Neural cell (in vitro differentiated cells): ENCODE measurements around the gene NT5M. TPM values are rescaled to one million over a fixed set of nuclear protein-coding genes. Genes with fewer than 3 reads are reported as not detected.

ENCODE experiments used
- H2AFZ ChIP-seq: fragments of 200-600, 300-800 bp; sonication (generic), shearing (Covaris generic); 2 replicates; pipeline ENCODE4 v1.6.0; 2014; ENCODE audit warnings: low read depth, mild to moderate bottlenecking, antibody characterized with exemption, low read length, moderate library complexity
- H3F3A ChIP-seq: fragments of 200-600 bp; shearing (Covaris generic); 2 replicates; pipeline ENCODE4 v1.6.1; 2016; ENCODE audit warnings: mild to moderate bottlenecking, moderate library complexity, mixed read lengths, antibody characterized with exemption, low read length; ENCODE audit not compliant: insufficient read depth, poor library complexity, severe bottlenecking
- H3K27ac ChIP-seq: fragments of 200-600, 300-800 bp; sonication (generic), shearing (Covaris generic); 2 replicates; pipeline ENCODE4 v1.5.1; 2014; ENCODE audit warnings: mild to moderate bottlenecking, low read length, moderate library complexity
- H3K27me3 ChIP-seq: fragments of 300-800, 200-600 bp; sonication (generic), shearing (Covaris generic); 2 replicates; pipeline ENCODE4 v1.6.0; 2014; ENCODE audit warnings: mild to moderate bottlenecking, low read depth, low read length, moderate library complexity; ENCODE audit not compliant: insufficient read depth
- H3K36me3 ChIP-seq: fragments of 300-800, 200-600 bp; sonication (generic), shearing (Covaris generic); 2 replicates; pipeline ENCODE4 v1.5.1; 2014; ENCODE audit warnings: mild to moderate bottlenecking, antibody characterized with exemption, low read length, moderate library complexity; ENCODE audit not compliant: insufficient read depth
- H3K4me2 ChIP-seq: fragments of 300-800, 200-600 bp; sonication (generic), shearing (Covaris generic); 2 replicates; pipeline ENCODE4 v1.6.0; 2014; ENCODE audit warnings: mild to moderate bottlenecking, low read length
- H3K4me3 ChIP-seq: fragments of 300-800, 200-600 bp; sonication (generic), shearing (Covaris generic); 2 replicates; pipeline ENCODE4 v1.5.1; 2014; ENCODE audit warnings: mild to moderate bottlenecking, low read length, moderate library complexity
- H3K79me2 ChIP-seq: fragments of 200-600 bp; shearing (Covaris generic); replicated peaks from 2 replicates; pipeline ENCODE4 v1.6.0; 2014; ENCODE audit warnings: mild to moderate bottlenecking, low read length, moderate library complexity; ENCODE audit not compliant: insufficient read depth
- H3K9ac ChIP-seq: fragments of 300-800, 200-600 bp; sonication (generic), shearing (Covaris generic); 2 replicates; pipeline ENCODE4 v1.6.1; 2016; ENCODE audit warnings: mild to moderate bottlenecking, low read length, mixed read lengths
- H3K9me2 ChIP-seq: fragments of 200-600 bp; shearing (Covaris generic); 2 replicates; pipeline ENCODE4 v1.6.1; 2016; ENCODE audit warnings: mild to moderate bottlenecking, low read length, mixed read lengths; ENCODE audit not compliant: insufficient read depth
- H3K9me3 ChIP-seq: fragments of 200-600, 300-800 bp; sonication (generic), shearing (Covaris generic); 2 replicates; pipeline ENCODE4 v1.6.1; 2016; ENCODE audit warnings: mild to moderate bottlenecking, mixed run types, low read length, moderate library complexity, mixed read lengths
- H4K20me1 ChIP-seq: fragments of 200-600 bp; shearing (Covaris generic); 2 replicates; pipeline ENCODE4 v1.6.1; 2016; ENCODE audit warnings: mild to moderate bottlenecking, mixed run types; ENCODE audit not compliant: insufficient read depth
- CTCF ChIP-seq: fragments of 450-650 bp; IDR thresholded peaks from 2 replicates; pipeline ENCODE4 v1.5.1; 2014; ENCODE audit warnings: antibody characterized with exemption, mild to moderate bottlenecking, moderate library complexity; ENCODE audit not compliant: poor library complexity, severe bottlenecking
- EP300 ChIP-seq: fragments of 450-650 bp; conservative IDR thresholded peaks from 2 replicates; pipeline ENCODE4 v1.6.1; 2014; ENCODE audit warnings: antibody characterized with exemption, mild to moderate bottlenecking, moderate library complexity; ENCODE audit not compliant: poor library complexity, severe bottlenecking
- EZH2 ChIP-seq: fragments of 200-600, 300-800 bp; shearing (Covaris generic), sonication (generic); IDR thresholded peaks from 2 replicates; pipeline ENCODE4 v1.6.1; 2014; ENCODE audit warnings: antibody characterized with exemption, low read length, borderline replicate concordance, mild to moderate bottlenecking; ENCODE audit not compliant: insufficient read depth, poor library complexity, severe bottlenecking
- MXI1 ChIP-seq: fragments of 450-650 bp; conservative IDR thresholded peaks from 2 replicates; pipeline ENCODE4 v1.6.1; 2014; ENCODE audit warnings: antibody characterized with exemption, mild to moderate bottlenecking; ENCODE audit not compliant: poor library complexity, severe bottlenecking
- POLR2AphosphoS5 ChIP-seq: IDR thresholded peaks from 2 replicates; pipeline ENCODE4 v1.6.1; 2012
- RAD21 ChIP-seq: fragments of 450-650 bp; conservative IDR thresholded peaks from 2 replicates; pipeline ENCODE4 v1.6.1; 2014; ENCODE audit warnings: antibody characterized with exemption, mild to moderate bottlenecking, moderate library complexity
- REST ChIP-seq: IDR thresholded peaks from 2 replicates; pipeline ENCODE4 v1.6.1; 2012; ENCODE audit warnings: borderline replicate concordance
- SMC3 ChIP-seq: fragments of 450-650 bp; conservative IDR thresholded peaks from 2 replicates; pipeline ENCODE4 v1.6.1; 2014; ENCODE audit warnings: antibody characterized with exemption, mild to moderate bottlenecking, moderate library complexity; ENCODE audit not compliant: poor library complexity
- TAF1 ChIP-seq: IDR thresholded peaks from 2 replicates; pipeline ENCODE4 v1.6.1; 2012; ENCODE audit warnings: low read depth
- polyA plus RNA-seq: library from polyadenylated mRNA; depleted of rRNA; stranded (reverse); fragments of >200 nt; gene quantifications from 2 replicates; pipeline ENCODE4 v1.2.3, GENCODE V29; 2014

NT5M gene
- polyA plus RNA-seq, 1 donor from 2014 or later = 11.1 TPM

- H3F3A ChIP-seq = peaks cover 5% of the 10 kb centered on the region
- TF ChIP-seq SMC3 = no peak
- TF ChIP-seq EZH2 = no peak
- no peak for TF ChIP-seq EP300
- no peak for TF ChIP-seq POLR2AphosphoS5
- TF ChIP-seq REST = no peak
- no peak for TF ChIP-seq RAD21
- TF ChIP-seq MXI1 = no peak
- no peak for TF ChIP-seq TAF1
- TF ChIP-seq CTCF = no peak
- peak overlapping the region; percentile 38 for H3K4me2 ChIP-seq
- peak overlapping the region; percentile 77 for H3K4me3 ChIP-seq
- H3K27me3 ChIP-seq = no peaks in the 10 kb centered on the region
- no peak overlapping the region for H2AFZ ChIP-seq
- H3K9me3 ChIP-seq = no peaks in the 10 kb centered on the region
- H3K79me2 ChIP-seq = peaks cover 34% of the 10 kb centered on the region
- no peak overlapping the region for H3K9ac ChIP-seq
- no peaks in the 10 kb centered on the region for H3K36me3 ChIP-seq
- no peaks in the 10 kb centered on the region for H3K9me2 ChIP-seq
- no peaks in the 10 kb centered on the region for H4K20me1 ChIP-seq
- H3K27ac ChIP-seq = no peak overlapping the region
These were observed 23.9 kb upstream of the NT5M start for GRCh38 chr17:17279316-17279715.

GRCh38 chr17:17280613-17281549, 22.3 kb upstream of the NT5M start, which contains the start of gene COPS3:
Gene COPS3 (minus strand): TSS chr17:17281246. CDS start chr17:17281186, 60 bp downstream.
- peak within 1 kb of the TSS; percentile 96 for H3K9ac ChIP-seq
- H3K9me2 ChIP-seq = no peaks in the 10 kb centered on the region
- peak within 1 kb of the TSS; percentile 95 for H3K4me2 ChIP-seq
- no peaks in the 10 kb centered on the region for H3K36me3 ChIP-seq
- H3K27me3 ChIP-seq = no peaks in the 10 kb centered on the region
- no peaks in the 10 kb centered on the region for H3K9me3 ChIP-seq
- H3K27ac ChIP-seq = peak within 1 kb of the TSS; percentile 97
- no peaks in the 10 kb centered on the region for H4K20me1 ChIP-seq
- H2AFZ ChIP-seq = peak within 1 kb of the TSS; percentile 95
- peaks cover 5% of the 10 kb centered on the region for H3F3A ChIP-seq
- peak within 1 kb of the TSS; percentile 77 for H3K4me3 ChIP-seq
- TF ChIP-seq RAD21 (peak; percentile 35), EP300 (peak; percentile 62), CTCF (no peak), EZH2 (no peak), TAF1 (peak; percentile 86), POLR2AphosphoS5 (peak; percentile 96), REST (peak; percentile 84), MXI1 (peak; percentile 90), SMC3 (peak; percentile 38)
- peaks cover 30% of the 10 kb centered on the region for H3K79me2 ChIP-seq
